ENCODE measurements around the gene MAGI1. TPM values are rescaled to one million over a fixed set of nuclear protein-coding genes. Genes with fewer than 3 reads are reported as not detected.

The MAGI1 gene
- total RNA-seq, 1 donor from 2014 or later = not detected

GRCh38 chr3:65328148-65328547, 710.6 kb downstream of the MAGI1 start:
- Mint-ChIP-seq H3K9me3 (peaks cover 7% of the 10 kb centered on the region), H3K4me3 (no peak overlapping the region), H3K27me3 (no peaks in the 10 kb centered on the region), H3K4me1 (no peaks in the 10 kb centered on the region), H3K36me3 (ENCODE audit: low read depth) (no peaks in the 10 kb centered on the region), H3K27ac (no peak overlapping the region)
- TF ChIP-seq, protein P1, sequence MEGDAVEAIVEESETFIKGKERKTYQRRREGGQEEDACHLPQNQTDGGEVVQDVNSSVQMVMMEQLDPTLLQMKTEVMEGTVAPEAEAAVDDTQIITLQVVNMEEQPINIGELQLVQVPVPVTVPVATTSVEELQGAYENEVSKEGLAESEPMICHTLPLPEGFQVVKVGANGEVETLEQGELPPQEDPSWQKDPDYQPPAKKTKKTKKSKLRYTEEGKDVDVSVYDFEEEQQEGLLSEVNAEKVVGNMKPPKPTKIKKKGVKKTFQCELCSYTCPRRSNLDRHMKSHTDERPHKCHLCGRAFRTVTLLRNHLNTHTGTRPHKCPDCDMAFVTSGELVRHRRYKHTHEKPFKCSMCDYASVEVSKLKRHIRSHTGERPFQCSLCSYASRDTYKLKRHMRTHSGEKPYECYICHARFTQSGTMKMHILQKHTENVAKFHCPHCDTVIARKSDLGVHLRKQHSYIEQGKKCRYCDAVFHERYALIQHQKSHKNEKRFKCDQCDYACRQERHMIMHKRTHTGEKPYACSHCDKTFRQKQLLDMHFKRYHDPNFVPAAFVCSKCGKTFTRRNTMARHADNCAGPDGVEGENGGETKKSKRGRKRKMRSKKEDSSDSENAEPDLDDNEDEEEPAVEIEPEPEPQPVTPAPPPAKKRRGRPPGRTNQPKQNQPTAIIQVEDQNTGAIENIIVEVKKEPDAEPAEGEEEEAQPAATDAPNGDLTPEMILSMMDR (IDR thresholded peaks at IDR 0.05) = no peak
- DNase-seq (no peak), ATAC-seq (ENCODE audit: low read depth) (no peak)
- intact Hi-C loops (cut with micrococcal nuclease) = no loop called here
- ChIA-PET CTCF (no interaction called here), POLR2A (no interaction called here)

DNA sequence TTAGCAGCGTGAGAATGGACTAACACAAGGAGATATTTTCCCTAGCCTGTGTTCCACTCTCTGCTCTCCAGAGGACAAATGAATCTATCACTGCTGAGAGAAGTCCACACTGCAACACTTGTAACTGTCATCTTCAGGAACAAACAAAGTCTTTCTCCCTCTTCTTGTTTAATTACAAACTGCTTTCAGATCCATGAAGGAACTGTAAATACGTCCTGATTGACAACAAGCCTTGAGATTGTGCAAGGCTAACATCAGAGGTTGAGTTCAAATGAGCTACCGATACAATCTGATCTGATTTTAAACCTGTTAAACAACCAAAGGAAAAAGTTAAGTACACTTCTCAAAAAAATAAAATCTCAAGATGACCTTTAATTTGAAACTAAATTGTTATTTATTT, 712.1 kb downstream of the MAGI1 start:
- no peak overlapping the region for H3K4me3 Mint-ChIP-seq
- ATAC-seq (ENCODE audit: low read depth) (no peak), DNase-seq (no peak)
- intact Hi-C loops (cut with micrococcal nuclease) = no loop called here
- peaks cover 7% of the 10 kb centered on the region for H3K9me3 Mint-ChIP-seq
- H3K27me3 Mint-ChIP-seq = no peaks in the 10 kb centered on the region
- POLR2A ChIA-PET = no interaction called here
- no peak overlapping the region for H3K27ac Mint-ChIP-seq
- no peaks in the 10 kb centered on the region for H3K36me3 Mint-ChIP-seq (ENCODE audit: low read depth)
- no peaks in the 10 kb centered on the region for H3K4me1 Mint-ChIP-seq
- TF ChIP-seq, protein P1 (IDR thresholded peaks at IDR 0.05) = no peak
- CTCF ChIA-PET = no interaction called here

- POLR2A ChIA-PET = no interaction called here
- H3K4me1 Mint-ChIP-seq = no peaks in the 10 kb centered on the region
- H3K27ac Mint-ChIP-seq = no peak overlapping the region
- ATAC-seq (ENCODE audit: low read depth) (no peak), DNase-seq (no peak)
- TF ChIP-seq, protein P1 (IDR thresholded peaks at IDR 0.05) = no peak
- no peaks in the 10 kb centered on the region for H3K36me3 Mint-ChIP-seq (ENCODE audit: low read depth)
- H3K27me3 Mint-ChIP-seq = no peaks in the 10 kb centered on the region
- CTCF ChIA-PET = no interaction called here
- H3K9me3 Mint-ChIP-seq = peaks cover 14% of the 10 kb centered on the region
- intact Hi-C loops (cut with micrococcal nuclease) = no loop called here
- no peak overlapping the region for H3K4me3 Mint-ChIP-seq
Measured at GRCh38 chr3:65322910-65323309, 715.8 kb downstream of the MAGI1 start.

DNA sequence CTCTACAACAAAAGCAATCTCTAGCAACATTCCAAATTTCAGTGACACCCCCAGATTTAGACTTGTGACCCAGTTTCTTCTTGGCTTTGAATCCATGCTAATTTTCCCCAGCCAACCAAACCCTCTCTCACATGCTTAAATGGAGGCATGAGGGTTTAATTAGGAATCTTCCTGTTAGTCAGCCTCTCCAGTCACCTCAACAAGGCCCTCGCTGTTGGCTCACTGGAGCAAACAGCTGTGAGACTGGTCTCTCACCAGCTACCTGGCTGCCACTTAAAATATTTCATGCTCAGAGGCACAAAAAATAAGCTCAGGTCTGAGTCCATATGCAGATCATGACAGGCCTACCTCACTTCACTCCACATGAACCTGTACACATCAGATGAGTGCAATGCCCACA, 720.5 kb downstream of the MAGI1 start:
- no peak overlapping the region for H3K27ac Mint-ChIP-seq
- DNase-seq = no peak

GRCh38 chr3:65314916-65315315, 723.8 kb downstream of the MAGI1 start:
- ChIA-PET CTCF (no interaction called here), POLR2A (no interaction called here)
- Mint-ChIP-seq H3K27me3 (no peaks in the 10 kb centered on the region), H3K4me1 (no peaks in the 10 kb centered on the region), H3K9me3 (peaks cover 2% of the 10 kb centered on the region), H3K36me3 (ENCODE audit: low read depth) (no peaks in the 10 kb centered on the region), H3K4me3 (no peak overlapping the region), H3K27ac (no peak overlapping the region)
- TF ChIP-seq, protein P1 (IDR thresholded peaks at IDR 0.05) = no peak
- DNase-seq = no peak
- intact Hi-C loops (cut with micrococcal nuclease) = no loop called here
- ATAC-seq (ENCODE audit: low read depth) = no peak

More for the DNA sequence above, 720.5 kb downstream of the MAGI1 start:
- H3K4me3 Mint-ChIP-seq = no peak overlapping the region
- H3K27me3 Mint-ChIP-seq = no peaks in the 10 kb centered on the region
- H3K36me3 Mint-ChIP-seq (ENCODE audit: low read depth) = no peaks in the 10 kb centered on the region
- no peaks in the 10 kb centered on the region for H3K4me1 Mint-ChIP-seq
- peaks cover 11% of the 10 kb centered on the region for H3K9me3 Mint-ChIP-seq
- POLR2A ChIA-PET = no interaction called here
- intact Hi-C loops (cut with micrococcal nuclease) = no loop called here
- CTCF ChIA-PET = no interaction called here
- no peak for ATAC-seq (ENCODE audit: low read depth)
- TF ChIP-seq, protein P1 (IDR thresholded peaks at IDR 0.05) = no peak

All from activated B cell treated with CpG ODN at 0.5 μM for 24 hours (primary cell).